ENCODE results near the gene FA2H. TPM values are rescaled to one million over a fixed set of nuclear protein-coding genes. Genes with fewer than 3 reads are reported as not detected.
"Not testable (repeated sequence)": the region's sequence is repeated elsewhere in the genome, so short reads cannot be mapped to it uniquely, and the experiment has no call there.

Gene FA2H
- total RNA-seq, 2 donors from 2014 or later = 0.19 TPM; not detected in 1

- no peak overlapping the region for H3K27ac Mint-ChIP-seq
- H3K4me1 Mint-ChIP-seq = peaks cover 4% of the 10 kb centered on the region
- no peaks in the 10 kb centered on the region for H3K36me3 Mint-ChIP-seq (ENCODE audit: low read depth)
- H3K9me3 Mint-ChIP-seq = peaks cover 3% of the 10 kb centered on the region
- H3K27me3 Mint-ChIP-seq = no peaks in the 10 kb centered on the region
- ATAC-seq (replicated peaks) = no peak
- H3K4me3 Mint-ChIP-seq = no peak overlapping the region
These were observed 44.6 kb downstream of the FA2H start for GRCh38 chr16:74729783-74730683.

DNA sequence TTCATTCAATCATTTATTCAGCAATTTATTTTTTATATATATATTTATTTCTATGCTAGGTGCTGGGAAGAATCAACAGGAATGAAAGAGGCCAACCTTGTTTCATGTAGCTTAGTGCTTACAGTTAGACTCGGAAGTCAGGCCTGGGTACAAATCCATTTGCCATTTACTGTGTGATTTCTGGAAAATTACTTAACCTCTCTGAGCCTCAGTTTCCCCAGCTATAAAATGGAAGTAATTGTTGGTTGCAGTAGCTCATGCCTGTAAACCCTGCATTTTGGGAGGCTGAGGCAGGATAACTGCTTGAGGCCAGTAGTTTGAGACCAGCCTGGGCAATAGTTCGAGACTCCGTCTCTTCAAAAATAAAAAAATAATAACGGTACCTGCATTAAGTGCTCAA, 46.7 kb downstream of the FA2H start:
- Mint-ChIP-seq H3K9me3 (peaks cover 3% of the 10 kb centered on the region), H3K4me3 (no peak overlapping the region), H3K36me3 (ENCODE audit: low read depth) (no peaks in the 10 kb centered on the region), H3K27ac (no peak overlapping the region), H3K27me3 (peaks cover 9% of the 10 kb centered on the region), H3K4me1 (peaks cover 4% of the 10 kb centered on the region)
- ATAC-seq (replicated peaks) = no peak

GRCh38 chr16:74726716-74727115, 47.9 kb downstream of the FA2H start:
- H3K4me3 Mint-ChIP-seq = no peak overlapping the region
- H3K9me3 Mint-ChIP-seq = peaks cover 3% of the 10 kb centered on the region
- peaks cover 9% of the 10 kb centered on the region for H3K27me3 Mint-ChIP-seq
- H3K27ac Mint-ChIP-seq = no peak overlapping the region
- H3K4me1 Mint-ChIP-seq = peaks cover 4% of the 10 kb centered on the region
- ATAC-seq (replicated peaks) = peak; percentile 64
- H3K36me3 Mint-ChIP-seq (ENCODE audit: low read depth) = no peaks in the 10 kb centered on the region

GRCh38 chr16:74725651-74726455, 48.8 kb downstream of the FA2H start:
- Mint-ChIP-seq H3K4me3 (no peak overlapping the region), H3K36me3 (ENCODE audit: low read depth) (no peaks in the 10 kb centered on the region), H3K27me3 (peaks cover 9% of the 10 kb centered on the region), H3K27ac (no peak overlapping the region), H3K9me3 (peaks cover 3% of the 10 kb centered on the region), H3K4me1 (peaks cover 4% of the 10 kb centered on the region)
- no peak for ATAC-seq (replicated peaks)

DNA sequence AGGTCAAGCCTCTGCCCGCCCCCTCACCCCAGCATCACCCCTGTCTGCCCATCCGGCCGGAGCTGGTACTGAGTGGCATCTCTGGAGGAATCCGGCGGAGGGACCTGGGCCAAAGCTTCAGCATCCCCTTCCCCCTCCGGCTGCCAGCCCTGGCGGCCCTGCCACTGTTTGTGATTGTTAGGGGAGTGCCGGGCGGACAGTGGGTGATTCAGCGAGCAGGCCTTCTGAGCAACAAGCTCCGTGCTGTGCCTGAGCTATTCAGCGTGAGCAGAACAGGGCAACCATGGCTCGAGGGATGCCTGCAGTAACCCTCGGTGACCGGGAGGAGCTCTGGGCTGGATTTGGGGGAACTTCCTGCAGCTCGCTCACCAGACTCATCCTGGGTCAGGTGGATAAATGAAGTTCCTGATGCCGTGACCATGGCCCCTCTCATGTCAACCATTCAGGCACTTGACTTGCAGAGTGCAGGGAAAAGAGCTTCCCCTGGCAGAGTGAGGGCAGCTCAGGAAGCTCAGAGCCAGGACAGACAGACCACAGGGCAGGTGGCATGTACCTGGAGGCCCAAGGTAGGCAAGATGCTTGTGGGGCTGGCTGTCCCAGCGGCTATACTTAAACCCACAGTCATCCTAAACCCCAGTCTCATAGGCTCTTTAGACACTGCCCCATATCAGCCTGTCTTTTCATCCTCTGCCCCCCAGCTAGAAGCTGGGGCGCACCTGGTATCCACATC, 49.6 kb downstream of the FA2H start:
- H3K27me3 Mint-ChIP-seq = peaks cover 9% of the 10 kb centered on the region
- no peaks in the 10 kb centered on the region for H3K36me3 Mint-ChIP-seq (ENCODE audit: low read depth)
- H3K4me1 Mint-ChIP-seq = no peaks in the 10 kb centered on the region
- H3K4me3 Mint-ChIP-seq = no peak overlapping the region
- H3K9me3 Mint-ChIP-seq = peaks cover 3% of the 10 kb centered on the region
- no peak overlapping the region for H3K27ac Mint-ChIP-seq
- no peak for ATAC-seq (replicated peaks)

DNA sequence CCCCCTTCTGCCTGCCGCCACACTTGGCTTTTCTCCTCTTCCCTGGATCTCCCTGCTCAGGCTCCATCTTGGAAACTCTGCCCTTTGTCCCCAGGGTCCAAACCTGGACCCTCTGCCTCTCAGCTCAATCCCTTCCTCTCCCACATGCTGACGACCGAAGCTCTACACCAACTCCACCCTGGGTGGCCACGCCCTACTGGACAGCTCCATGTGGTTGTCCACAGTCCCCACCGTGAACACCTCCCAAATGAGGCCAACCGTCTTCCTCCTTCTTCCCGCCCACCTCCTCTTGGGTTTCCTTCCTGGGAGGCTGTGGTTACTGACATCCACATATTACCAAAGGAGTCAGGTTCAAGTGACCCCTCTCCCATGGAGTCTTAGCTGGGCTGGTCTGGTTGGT, 51.4 kb downstream of the FA2H start:
- H3K4me1 Mint-ChIP-seq = no peaks in the 10 kb centered on the region
- peaks cover 9% of the 10 kb centered on the region for H3K27me3 Mint-ChIP-seq
- H3K36me3 Mint-ChIP-seq (ENCODE audit: low read depth) = no peaks in the 10 kb centered on the region
- peaks cover 3% of the 10 kb centered on the region for H3K9me3 Mint-ChIP-seq
- no peak overlapping the region for H3K27ac Mint-ChIP-seq
- no peak for ATAC-seq (replicated peaks)
- no peak overlapping the region for H3K4me3 Mint-ChIP-seq

- H3K9me3 Mint-ChIP-seq; H3K4me3 Mint-ChIP-seq; H3K27me3 Mint-ChIP-seq; H3K36me3 Mint-ChIP-seq (ENCODE audit: low read depth); H3K4me1 Mint-ChIP-seq; H3K27ac Mint-ChIP-seq; ATAC-seq (replicated peaks): not testable (repeated sequence)
These were observed 52.5 kb downstream of the FA2H start for GRCh38 chr16:74722156-74722555.

GRCh38 chr16:74721716-74722115, 52.9 kb downstream of the FA2H start:
- ATAC-seq (replicated peaks) = no peak
- H3K9me3 Mint-ChIP-seq = no peaks in the 10 kb centered on the region
- H3K27ac Mint-ChIP-seq = no peak overlapping the region
- no peak overlapping the region for H3K4me3 Mint-ChIP-seq
- no peaks in the 10 kb centered on the region for H3K4me1 Mint-ChIP-seq
- peaks cover 9% of the 10 kb centered on the region for H3K27me3 Mint-ChIP-seq
- H3K36me3 Mint-ChIP-seq (ENCODE audit: low read depth) = no peaks in the 10 kb centered on the region

DNA sequence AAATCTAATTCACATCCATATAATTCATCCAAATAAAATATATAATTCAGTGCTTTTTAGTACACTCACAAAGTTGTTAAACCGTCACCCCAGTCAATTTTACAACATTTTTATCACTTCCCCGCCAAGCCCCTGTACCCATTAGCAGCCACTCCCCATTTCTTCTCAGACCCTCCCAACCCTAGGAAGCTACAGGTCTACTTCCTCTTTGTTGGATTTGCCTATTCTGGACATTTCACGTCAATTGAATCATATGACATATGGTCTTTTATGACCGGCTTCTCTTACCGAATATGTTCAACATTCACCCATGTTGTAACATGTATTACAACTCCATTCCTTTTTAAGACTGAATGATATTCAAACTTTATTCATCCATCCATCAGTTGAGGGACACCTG, 54.0 kb downstream of the FA2H start:
- H3K36me3 Mint-ChIP-seq (ENCODE audit: low read depth) = no peaks in the 10 kb centered on the region
- peaks cover 9% of the 10 kb centered on the region for H3K27me3 Mint-ChIP-seq
- H3K9me3 Mint-ChIP-seq = no peaks in the 10 kb centered on the region
- H3K27ac Mint-ChIP-seq = no peak overlapping the region
- no peak overlapping the region for H3K4me3 Mint-ChIP-seq
- ATAC-seq (replicated peaks) = no peak
- H3K4me1 Mint-ChIP-seq = no peaks in the 10 kb centered on the region

- peaks cover 4% of the 10 kb centered on the region for H3K27me3 Mint-ChIP-seq
- H3K4me1 Mint-ChIP-seq = no peaks in the 10 kb centered on the region
- H3K36me3 Mint-ChIP-seq (ENCODE audit: low read depth) = no peaks in the 10 kb centered on the region
- no peaks in the 10 kb centered on the region for H3K9me3 Mint-ChIP-seq
- H3K27ac Mint-ChIP-seq = no peak overlapping the region
- ATAC-seq (replicated peaks) = no peak
- no peak overlapping the region for H3K4me3 Mint-ChIP-seq
These were observed 55.6 kb downstream of the FA2H start for GRCh38 chr16:74718741-74719610.

DNA sequence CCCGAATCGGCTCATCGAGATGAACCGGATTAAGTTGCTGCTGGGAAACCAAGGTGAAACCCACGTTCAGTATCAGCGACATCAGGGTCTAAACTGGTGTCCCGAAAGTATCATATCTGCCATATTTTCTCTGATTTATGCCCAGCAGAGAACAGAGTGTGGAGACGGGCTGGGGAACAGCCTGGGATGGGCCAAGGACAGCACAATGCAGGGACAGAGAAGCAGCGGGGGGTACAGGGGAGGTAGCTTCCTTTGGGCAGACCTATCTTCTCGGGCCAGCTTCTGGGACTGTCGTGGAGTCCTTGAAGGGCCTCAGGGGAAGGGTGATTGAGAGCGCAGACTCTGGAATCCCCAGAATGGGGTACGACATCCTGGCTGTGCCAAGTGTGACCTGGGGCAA, 56.5 kb downstream of the FA2H start:
- Mint-ChIP-seq H3K36me3 (ENCODE audit: low read depth) (no peaks in the 10 kb centered on the region), H3K9me3 (no peaks in the 10 kb centered on the region), H3K4me1 (no peaks in the 10 kb centered on the region), H3K27ac (no peak overlapping the region), H3K4me3 (no peak overlapping the region), H3K27me3 (no peaks in the 10 kb centered on the region)
- no peak for ATAC-seq (replicated peaks)

DNA sequence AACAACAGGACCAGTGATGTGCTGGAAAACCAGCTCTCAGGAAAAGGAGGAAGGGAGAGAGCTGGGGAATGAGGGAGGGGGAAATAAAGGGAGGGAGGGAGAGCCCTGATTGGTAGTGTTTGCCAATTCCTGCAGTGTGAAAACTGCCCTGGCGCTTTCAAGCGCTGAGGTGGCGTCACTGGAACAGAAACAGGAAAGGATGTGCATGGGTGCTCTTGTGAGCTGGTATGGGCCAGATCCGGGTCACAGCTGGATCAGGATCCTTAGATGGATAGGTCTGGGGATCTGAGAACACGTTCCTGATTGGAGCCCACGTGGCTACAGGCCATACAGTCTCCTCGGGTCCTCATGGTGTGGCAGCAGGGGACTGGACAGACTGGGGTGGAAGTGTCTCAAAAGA, 57.3 kb downstream of the FA2H start:
- Mint-ChIP-seq H3K27ac (peak overlapping the region; percentile 27), H3K4me3 (no peak overlapping the region), H3K4me1 (no peaks in the 10 kb centered on the region), H3K27me3 (no peaks in the 10 kb centered on the region), H3K36me3 (ENCODE audit: low read depth) (no peaks in the 10 kb centered on the region), H3K9me3 (no peaks in the 10 kb centered on the region)
- ATAC-seq (replicated peaks) = no peak

DNA sequence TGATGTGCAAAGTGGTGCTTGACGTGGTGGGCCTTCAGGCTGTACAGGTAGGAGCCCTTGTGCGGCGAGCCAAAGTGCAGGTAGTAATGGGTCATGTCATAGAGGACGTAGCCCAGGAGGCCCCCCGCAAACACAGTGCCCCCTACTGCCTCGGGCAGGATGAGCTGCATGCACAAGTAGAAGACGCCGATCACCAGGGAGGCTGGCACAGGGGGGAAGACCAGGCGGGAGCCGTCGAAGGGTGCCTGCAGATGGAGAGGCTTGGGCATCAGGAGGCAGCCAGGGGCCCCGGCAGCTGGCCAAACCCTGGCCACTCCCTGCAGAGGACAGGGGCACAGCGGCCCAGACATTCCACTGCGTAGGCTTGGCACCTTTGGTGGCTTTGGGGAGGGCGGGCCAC, 58.3 kb downstream of the FA2H start:
- H3K4me3 Mint-ChIP-seq = no peak overlapping the region
- no peaks in the 10 kb centered on the region for H3K9me3 Mint-ChIP-seq
- ATAC-seq (replicated peaks) = no peak
- H3K27ac Mint-ChIP-seq = no peak overlapping the region
- no peaks in the 10 kb centered on the region for H3K27me3 Mint-ChIP-seq
- H3K4me1 Mint-ChIP-seq = no peaks in the 10 kb centered on the region
- H3K36me3 Mint-ChIP-seq (ENCODE audit: low read depth) = no peaks in the 10 kb centered on the region

DNA sequence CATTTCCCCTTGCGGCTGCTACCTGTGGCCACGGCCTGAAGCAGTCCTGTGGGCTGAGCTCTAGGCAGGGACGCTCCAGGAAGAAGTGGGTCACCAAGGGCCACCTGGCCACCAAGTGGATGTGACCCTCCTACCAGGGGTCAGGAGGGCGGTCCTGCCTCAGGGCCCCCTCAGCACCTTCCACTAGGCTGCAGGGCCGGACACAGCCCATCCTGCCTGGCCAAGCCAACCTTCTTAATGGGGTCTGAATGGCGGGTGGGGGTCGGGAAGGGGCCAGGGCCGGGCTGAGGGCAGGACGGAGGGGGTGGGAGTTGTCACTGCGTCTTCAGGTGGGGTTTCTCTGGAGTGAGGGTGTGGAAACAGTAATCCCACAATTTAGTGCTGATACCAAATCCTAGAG, 60.7 kb downstream of the FA2H start:
- Mint-ChIP-seq H3K36me3 (ENCODE audit: low read depth) (no peaks in the 10 kb centered on the region), H3K4me3 (no peak overlapping the region), H3K27ac (no peak overlapping the region), H3K9me3 (no peaks in the 10 kb centered on the region), H3K27me3 (no peaks in the 10 kb centered on the region), H3K4me1 (peaks cover 4% of the 10 kb centered on the region)
- ATAC-seq (replicated peaks) = no peak

All from activated T-helper 17 cell treated with anti-CD3 and anti-CD28 coated beads, Interleukin-2, amount 50 U/mL, for 72 hours (primary cell).